ENCODE results near the gene IVD. TPM values are rescaled to one million over a fixed set of nuclear protein-coding genes. Genes with fewer than 3 reads are reported as not detected.

The IVD gene
- total RNA-seq, 1 donor from 2014 or later, result 93.5 TPM

DNA sequence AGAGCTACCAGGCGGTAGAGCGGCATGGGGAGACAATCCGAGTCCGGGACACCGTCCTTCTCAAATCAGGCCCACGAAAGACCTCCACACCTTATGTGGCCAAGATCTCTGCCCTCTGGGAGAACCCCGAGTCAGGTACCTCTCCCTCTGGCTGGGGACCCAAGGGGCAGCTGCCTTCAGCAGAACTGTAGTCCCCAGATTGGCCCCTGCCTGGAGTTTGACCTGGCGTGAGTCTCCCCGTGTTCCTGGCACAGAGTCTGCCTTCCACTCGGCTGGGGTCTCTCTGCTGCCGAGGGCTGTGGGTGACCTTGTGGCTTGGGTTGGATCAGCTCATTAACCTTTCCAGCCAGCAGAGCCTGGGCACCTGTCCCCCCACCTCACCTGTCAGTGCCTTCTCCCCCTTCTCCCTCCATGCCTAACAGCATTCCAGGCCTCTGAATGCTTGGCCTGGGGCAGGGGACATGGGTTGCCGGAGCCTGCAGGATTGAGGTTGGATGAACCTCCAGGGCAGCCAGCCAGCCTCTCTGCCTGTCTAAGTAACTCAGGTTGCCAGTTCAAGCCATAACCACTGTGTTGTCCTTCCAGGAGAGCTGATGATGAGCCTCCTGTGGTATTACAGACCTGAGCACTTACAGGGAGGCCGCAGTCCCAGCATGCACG lies 58.4 kb downstream of the IVD start:
- H3K4me3 ChIP-seq, result no peak overlapping the region
- DNase-seq, result no peak
- no peaks in the 10 kb centered on the region for H3K27me3 ChIP-seq (ENCODE audit: low read depth)
- H3K4me1 ChIP-seq, result peaks cover 7% of the 10 kb centered on the region
- peaks cover 77% of the 10 kb centered on the region for H3K36me3 ChIP-seq
- intact Hi-C loops (cut with DNase I), result no loop called here
- ATAC-seq, result no peak
- TF ChIP-seq, protein P1, sequence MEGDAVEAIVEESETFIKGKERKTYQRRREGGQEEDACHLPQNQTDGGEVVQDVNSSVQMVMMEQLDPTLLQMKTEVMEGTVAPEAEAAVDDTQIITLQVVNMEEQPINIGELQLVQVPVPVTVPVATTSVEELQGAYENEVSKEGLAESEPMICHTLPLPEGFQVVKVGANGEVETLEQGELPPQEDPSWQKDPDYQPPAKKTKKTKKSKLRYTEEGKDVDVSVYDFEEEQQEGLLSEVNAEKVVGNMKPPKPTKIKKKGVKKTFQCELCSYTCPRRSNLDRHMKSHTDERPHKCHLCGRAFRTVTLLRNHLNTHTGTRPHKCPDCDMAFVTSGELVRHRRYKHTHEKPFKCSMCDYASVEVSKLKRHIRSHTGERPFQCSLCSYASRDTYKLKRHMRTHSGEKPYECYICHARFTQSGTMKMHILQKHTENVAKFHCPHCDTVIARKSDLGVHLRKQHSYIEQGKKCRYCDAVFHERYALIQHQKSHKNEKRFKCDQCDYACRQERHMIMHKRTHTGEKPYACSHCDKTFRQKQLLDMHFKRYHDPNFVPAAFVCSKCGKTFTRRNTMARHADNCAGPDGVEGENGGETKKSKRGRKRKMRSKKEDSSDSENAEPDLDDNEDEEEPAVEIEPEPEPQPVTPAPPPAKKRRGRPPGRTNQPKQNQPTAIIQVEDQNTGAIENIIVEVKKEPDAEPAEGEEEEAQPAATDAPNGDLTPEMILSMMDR (IDR thresholded peaks at IDR 0.05), result no peak
- no peak overlapping the region for H3K27ac ChIP-seq
- H3K9me3 ChIP-seq, result no peaks in the 10 kb centered on the region

DNA sequence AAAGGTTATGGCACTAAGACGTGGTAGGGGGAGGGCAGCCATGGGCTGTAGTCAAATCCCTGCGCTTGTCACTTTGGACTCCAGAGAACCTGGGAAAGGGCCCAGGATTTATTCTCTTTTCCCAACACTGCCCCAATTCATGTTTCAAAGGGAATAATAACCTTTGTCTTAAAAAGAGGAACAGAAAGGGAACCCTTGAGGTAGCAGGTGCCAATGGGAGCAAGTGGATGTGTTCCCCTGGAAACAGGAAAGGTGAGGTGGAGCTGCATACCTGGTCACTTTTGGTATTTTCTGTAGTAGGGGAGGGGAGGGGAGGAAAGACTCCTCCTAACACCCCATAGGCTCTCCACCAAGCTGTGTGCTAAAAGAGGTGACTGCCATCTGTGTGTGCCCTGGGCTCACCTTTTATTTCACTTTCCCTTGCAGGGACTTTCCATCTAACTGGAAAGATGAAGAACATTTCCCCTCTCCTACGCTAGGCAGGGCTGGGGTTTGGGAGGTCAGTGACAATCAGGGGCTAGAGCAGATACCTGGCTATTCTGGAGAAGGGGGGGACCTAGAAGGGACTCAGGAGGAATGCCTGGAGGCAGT lies 59.1 kb downstream of the IVD start:
- ATAC-seq, result peak; percentile 32 to 64
- Histone ChIP-seq H3K9me3 (no peaks in the 10 kb centered on the region), H3K36me3 (peaks cover 70% of the 10 kb centered on the region), H3K4me3 (no peak overlapping the region), H3K27me3 (ENCODE audit: low read depth) (no peaks in the 10 kb centered on the region), H3K4me1 (peaks cover 11% of the 10 kb centered on the region), H3K27ac (no peak overlapping the region)
- DNase-seq, result no peak
- intact Hi-C loops (cut with DNase I), result no loop called here
- TF ChIP-seq, protein P1 (IDR thresholded peaks at IDR 0.05), result no peak

DNA sequence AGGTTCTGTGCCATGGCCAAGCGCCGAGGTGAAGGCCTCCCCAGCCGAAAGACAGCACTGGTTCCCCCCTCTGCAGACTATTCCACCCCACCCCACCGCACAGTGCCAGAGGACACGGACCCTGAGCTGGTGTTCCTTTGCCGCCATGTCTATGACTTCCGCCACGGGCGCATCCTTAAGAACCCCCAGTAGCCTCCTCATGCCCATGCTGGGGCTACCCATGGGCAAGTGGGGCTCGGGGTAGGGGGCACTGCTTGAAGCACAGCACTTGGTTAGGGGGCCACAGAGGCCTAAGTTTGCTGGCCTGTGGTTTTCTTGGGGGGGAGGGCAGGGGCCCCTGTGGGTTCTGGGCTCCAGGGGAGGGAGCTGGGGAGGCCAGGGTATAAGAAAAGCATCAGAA lies 60.3 kb downstream of the IVD start:
- H3K27me3 ChIP-seq (ENCODE audit: low read depth), result no peaks in the 10 kb centered on the region
- DNase-seq (no peak), ATAC-seq (no peak)
- no peak overlapping the region for H3K4me3 ChIP-seq
- peaks cover 60% of the 10 kb centered on the region for H3K36me3 ChIP-seq
- TF ChIP-seq, protein P1 (IDR thresholded peaks at IDR 0.05), result no peak
- intact Hi-C loops (cut with DNase I), result no loop called here
- H3K27ac ChIP-seq, result peak overlapping the region; percentile 28
- H3K4me1 ChIP-seq, result peaks cover 19% of the 10 kb centered on the region
- H3K9me3 ChIP-seq, result no peaks in the 10 kb centered on the region

DNA sequence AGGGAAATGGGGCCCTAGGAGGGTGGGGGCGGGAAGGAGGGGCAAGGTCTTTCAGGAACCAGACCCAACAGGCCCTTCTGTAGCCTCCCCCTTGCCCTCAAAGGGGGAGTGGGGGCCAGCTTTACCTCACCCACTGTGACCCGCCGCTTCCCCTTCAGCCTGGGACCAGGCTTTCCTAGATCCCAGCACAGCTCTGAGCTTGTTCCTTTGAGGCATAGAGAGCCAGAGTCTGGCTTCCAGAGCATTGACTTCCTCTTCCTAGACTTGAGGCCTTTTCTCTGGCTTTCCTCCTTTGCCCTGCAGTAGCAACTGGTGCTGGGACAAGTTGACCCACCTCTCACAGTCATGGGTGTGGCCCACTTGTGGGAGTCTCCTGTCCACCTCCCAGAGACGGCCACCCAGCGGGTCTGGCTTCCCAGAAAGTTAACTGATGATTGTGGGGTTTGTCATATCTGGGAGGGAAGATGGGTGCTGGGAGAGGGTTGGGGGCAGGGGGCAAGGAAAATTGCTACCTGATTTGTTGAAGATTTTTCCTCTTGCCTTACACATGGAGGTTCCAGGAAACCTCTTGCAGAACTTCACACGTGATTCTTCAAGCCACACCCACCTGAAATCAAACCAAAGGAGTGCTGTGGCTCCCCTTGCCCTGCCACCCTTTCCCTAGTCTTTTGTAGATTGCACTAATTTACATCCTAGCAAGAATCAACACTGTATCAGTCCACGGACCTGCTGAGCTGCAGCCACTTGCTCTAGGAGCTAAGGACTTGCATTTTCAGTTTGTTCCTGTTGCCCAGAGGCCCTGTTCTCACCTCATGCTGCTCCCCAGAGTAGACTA lies 61.0 kb downstream of the IVD start:
- TF ChIP-seq, protein P1 (IDR thresholded peaks at IDR 0.05), result no peak
- Histone ChIP-seq H3K36me3 (peaks cover 53% of the 10 kb centered on the region), H3K27ac (peak overlapping the region; percentile 28), H3K9me3 (no peaks in the 10 kb centered on the region), H3K4me3 (no peak overlapping the region), H3K27me3 (ENCODE audit: low read depth) (no peaks in the 10 kb centered on the region), H3K4me1 (peaks cover 20% of the 10 kb centered on the region)
- no peak for DNase-seq
- no peak for ATAC-seq
- intact Hi-C loops (cut with DNase I), result no loop called here

DNA sequence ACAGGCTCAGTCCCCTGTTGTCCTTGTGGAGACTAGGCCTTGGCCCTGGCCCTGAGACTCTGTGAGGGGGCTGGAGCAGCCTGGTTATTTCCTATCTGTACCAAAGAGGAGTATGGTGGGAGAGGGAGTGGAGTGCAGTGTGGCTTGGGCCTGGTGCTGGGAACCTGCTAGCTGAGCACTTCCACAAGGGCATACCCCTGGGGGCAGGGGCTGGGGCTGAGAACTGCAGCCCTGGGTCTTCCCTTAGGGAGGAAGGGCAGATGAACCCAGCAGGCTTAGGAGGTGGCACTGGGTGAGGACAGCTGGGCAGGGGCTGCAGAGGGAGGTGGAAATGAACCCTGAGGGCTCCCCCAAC lies 61.6 kb downstream of the IVD start:
- Histone ChIP-seq H3K4me3 (no peak overlapping the region), H3K27ac (no peak overlapping the region), H3K36me3 (peaks cover 48% of the 10 kb centered on the region), H3K27me3 (ENCODE audit: low read depth) (no peaks in the 10 kb centered on the region), H3K4me1 (peaks cover 26% of the 10 kb centered on the region), H3K9me3 (no peaks in the 10 kb centered on the region)
- DNase-seq (no peak), ATAC-seq (no peak)
- intact Hi-C loops (cut with DNase I), result no loop called here
- TF ChIP-seq, protein P1 (IDR thresholded peaks at IDR 0.05), result no peak
